Epithelial cell of esophagus (primary cell): ENCODE data around the gene ATF4.

ENCODE experiments used
- DNase-seq: peaks from one replicate; pipeline ENCODE4 v3.0.0; 2010; ENCODE audit warnings: low read depth
- H3K4me3 ChIP-seq: 2 replicates; pipeline ENCODE4 v1.5.1; 2011; ENCODE audit warnings: mild to moderate bottlenecking, low read length, control low read depth
- CTCF ChIP-seq: IDR thresholded peaks from 2 replicates; pipeline ENCODE4 v1.5.1; 2011; ENCODE audit warnings: low read depth, mild to moderate bottlenecking, low read length, control low read depth, inconsistent platforms; ENCODE audit not compliant: insufficient read depth; ENCODE audit errors: missing control alignments

Gene ATF4

GRCh38 chr22:39510529-39511149, 9.7 kb upstream of the ATF4 start:
- no peak overlapping the region for H3K4me3 ChIP-seq
- TF ChIP-seq CTCF: no peak
- DNase-seq: no peak

- H3K4me3 ChIP-seq: no peak overlapping the region
- no peak for TF ChIP-seq CTCF
- no peak for DNase-seq
These were observed 9.1 kb upstream of the ATF4 start for GRCh38 chr22:39511226-39511625.

- TF ChIP-seq CTCF: no peak
- no peak overlapping the region for H3K4me3 ChIP-seq
These were observed 8.3 kb upstream of the ATF4 start for GRCh38 chr22:39512026-39512425.

GRCh38 chr22:39513791-39514190, 6.6 kb upstream of the ATF4 start:
- no peak overlapping the region for H3K4me3 ChIP-seq
- DNase-seq: no peak
- no peak for TF ChIP-seq CTCF

More at GRCh38 chr22:39512026-39512425, 8.3 kb upstream of the ATF4 start:
- DNase-seq: no peak

GRCh38 chr22:39514373-39514973, 5.9 kb upstream of the ATF4 start:
- peak; percentile 82 for TF ChIP-seq CTCF
- H3K4me3 ChIP-seq: no peak overlapping the region
- peak; percentile 52 for DNase-seq

GRCh38 chr22:39515266-39516050, 4.9 kb upstream of the ATF4 start:
- DNase-seq: no peak
- TF ChIP-seq CTCF: no peak
- H3K4me3 ChIP-seq: no peak overlapping the region
